Uterus (tissue), 2 donors: Measurements from ENCODE around the gene HHAT.

ENCODE experiments used
- POLR2A ChIP-seq, 2 donors: fragments of 450-650 bp; IDR thresholded peaks; one replicate each; pipeline ENCODE4 v1.6.1; 2016; ENCODE audit warnings: antibody characterized with exemption in 2 of 2, mild to moderate bottlenecking in 1 of 2, moderate library complexity in 1 of 2
- TF ChIP-seq, protein P1 (sequence below), 4 experiments: fragments of 200-600 bp in 2 of 4; fragments of 450-650 bp in 2 of 4; sonication (generic) in 2 of 4; IDR thresholded peaks; one replicate each; pipeline ENCODE4 v1.5.1; 2016 to 2019; ENCODE audit warnings: antibody characterized with exemption in 4 of 4, mild to moderate bottlenecking in 2 of 4, moderate library complexity in 1 of 4

DNA sequence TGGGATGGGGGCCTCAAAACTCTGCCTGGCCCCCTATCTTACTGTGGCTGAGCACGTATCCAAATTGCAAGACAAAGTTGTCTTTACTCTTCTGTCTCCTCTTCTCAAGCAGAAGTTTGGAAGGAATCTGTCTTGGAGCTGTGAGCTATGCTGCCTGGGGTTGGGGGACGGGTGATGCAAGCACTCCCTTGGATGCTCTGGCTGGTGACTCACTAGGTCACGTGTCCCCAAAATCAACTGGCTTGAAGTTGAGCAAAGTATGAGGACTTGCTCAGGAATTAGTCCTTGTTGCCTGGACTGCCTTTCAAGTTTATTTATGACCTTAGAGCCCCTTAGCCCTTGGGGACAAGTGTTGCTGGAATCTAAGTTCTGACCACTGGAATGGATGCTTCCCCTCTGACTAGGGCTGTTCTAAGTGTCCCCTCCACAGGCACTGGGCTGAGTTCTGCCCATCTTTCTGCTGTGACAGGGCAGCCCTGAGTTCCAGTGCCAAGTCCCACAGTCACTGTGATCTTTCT, 269.5 kb downstream of the HHAT start:
- TF ChIP-seq, protein P1, sequence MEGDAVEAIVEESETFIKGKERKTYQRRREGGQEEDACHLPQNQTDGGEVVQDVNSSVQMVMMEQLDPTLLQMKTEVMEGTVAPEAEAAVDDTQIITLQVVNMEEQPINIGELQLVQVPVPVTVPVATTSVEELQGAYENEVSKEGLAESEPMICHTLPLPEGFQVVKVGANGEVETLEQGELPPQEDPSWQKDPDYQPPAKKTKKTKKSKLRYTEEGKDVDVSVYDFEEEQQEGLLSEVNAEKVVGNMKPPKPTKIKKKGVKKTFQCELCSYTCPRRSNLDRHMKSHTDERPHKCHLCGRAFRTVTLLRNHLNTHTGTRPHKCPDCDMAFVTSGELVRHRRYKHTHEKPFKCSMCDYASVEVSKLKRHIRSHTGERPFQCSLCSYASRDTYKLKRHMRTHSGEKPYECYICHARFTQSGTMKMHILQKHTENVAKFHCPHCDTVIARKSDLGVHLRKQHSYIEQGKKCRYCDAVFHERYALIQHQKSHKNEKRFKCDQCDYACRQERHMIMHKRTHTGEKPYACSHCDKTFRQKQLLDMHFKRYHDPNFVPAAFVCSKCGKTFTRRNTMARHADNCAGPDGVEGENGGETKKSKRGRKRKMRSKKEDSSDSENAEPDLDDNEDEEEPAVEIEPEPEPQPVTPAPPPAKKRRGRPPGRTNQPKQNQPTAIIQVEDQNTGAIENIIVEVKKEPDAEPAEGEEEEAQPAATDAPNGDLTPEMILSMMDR (IDR thresholded peaks at IDR 0.05): no peak
- no peak for TF ChIP-seq POLR2A (IDR thresholded peaks at IDR 0.05)
